ENCODE data around the gene SS18L1. TPM values are rescaled to one million over a fixed set of nuclear protein-coding genes. Genes with fewer than 3 reads are reported as not detected.
"Not testable (repeated sequence)": the region's sequence is repeated elsewhere in the genome, so short reads cannot be mapped to it uniquely, and the experiment has no call there.

Gene SS18L1
- polyA plus RNA-seq, 1 donor, result 17.4 TPM

GRCh38 chr20:62137478-62138203 lies 5.9 kb upstream of the SS18L1 start:
- DNase-seq (ENCODE audit: low read depth), result no peak

GRCh38 chr20:62138204-62138543 lies 5.4 kb upstream of the SS18L1 start:
- no peak for DNase-seq (ENCODE audit: low read depth)

GRCh38 chr20:62138912-62139311 lies 4.7 kb upstream of the SS18L1 start:
- no peak for DNase-seq (ENCODE audit: low read depth)

GRCh38 chr20:62139636-62140035 lies 3.9 kb upstream of the SS18L1 start:
- no peak for DNase-seq (ENCODE audit: low read depth)

GRCh38 chr20:62141043-62141396 lies 2.5 kb upstream of the SS18L1 start:
- DNase-seq (ENCODE audit: low read depth), result no peak

GRCh38 chr20:62141397-62142251 lies 1.9 kb upstream of the SS18L1 start:
- no peak for DNase-seq (ENCODE audit: low read depth)

- no peak for DNase-seq (ENCODE audit: low read depth)
Observed at GRCh38 chr20:62142252-62143080, 1.1 kb upstream of the SS18L1 start.

GRCh38 chr20:62143957-62144825 lies 622 bp downstream of the SS18L1 start:
- no peak for DNase-seq (ENCODE audit: low read depth)

GRCh38 chr20:62145688-62146018 lies 2.1 kb downstream of the SS18L1 start:
- DNase-seq (ENCODE audit: low read depth), result no peak

GRCh38 chr20:62146019-62146755 lies 2.6 kb downstream of the SS18L1 start:
- DNase-seq (ENCODE audit: low read depth), result no peak

- no peak for DNase-seq (ENCODE audit: low read depth)
Observed at GRCh38 chr20:62147125-62147524, 3.6 kb downstream of the SS18L1 start.

GRCh38 chr20:62147528-62147927 lies 4.0 kb downstream of the SS18L1 start:
- DNase-seq (ENCODE audit: low read depth), result no peak

GRCh38 chr20:62148383-62148782 lies 4.8 kb downstream of the SS18L1 start:
- DNase-seq (ENCODE audit: low read depth), result not testable (repeated sequence)

- no peak for DNase-seq (ENCODE audit: low read depth)
Observed at GRCh38 chr20:62148908-62149314, 5.3 kb downstream of the SS18L1 start.

GRCh38 chr20:62149532-62150309 lies 6.2 kb downstream of the SS18L1 start:
- no peak for DNase-seq (ENCODE audit: low read depth)

- no peak for DNase-seq (ENCODE audit: low read depth)
Observed at GRCh38 chr20:62150310-62150575, 6.7 kb downstream of the SS18L1 start.

- DNase-seq (ENCODE audit: low read depth), result no peak
Observed at GRCh38 chr20:62151225-62151624, 7.7 kb downstream of the SS18L1 start.

GRCh38 chr20:62151835-62152364 lies 8.3 kb downstream of the SS18L1 start:
- no peak for DNase-seq (ENCODE audit: low read depth)

- DNase-seq (ENCODE audit: low read depth), result no peak
Observed at GRCh38 chr20:62155428-62156253, 12.1 kb downstream of the SS18L1 start.

All from forelimb muscle (tissue), 1 donor.